ENCODE data around the gene OLIG1. TPM values are rescaled to one million over a fixed set of nuclear protein-coding genes. Genes with fewer than 3 reads are reported as not detected.

Gene OLIG1
- total and polyA plus RNA-seq, 3 donors from 2014 or later: 3.9 to 5.1 (median 4.3) TPM

GRCh38 chr21:33025106-33025488, 44.8 kb upstream of the OLIG1 start:
- TF ChIP-seq CTCF (IDR thresholded peaks at IDR 0.05) (no peak), POLR2A (IDR thresholded peaks at IDR 0.05) (no peak)
- Histone ChIP-seq H3K9me3 (no peaks in the 10 kb centered on the region), H3K4me3 (no peak overlapping the region), H3K36me3 (ENCODE audit: low read depth, missing control alignments) (no peaks in the 10 kb centered on the region), H3K4me1 (peaks cover 18% of the 10 kb centered on the region), H3K27ac (no peak overlapping the region), H3K27me3 (peaks cover 6% of the 10 kb centered on the region)
- 3 to 12% methylated on average over 8 to 22 of the region's 22 CpGs for WGBS, 2 donors
- intact Hi-C loops (cut with DNase I; ENCODE audit: low total_unique reads): no loop called here
- DNase-seq: no peak

- no peak for TF ChIP-seq POLR2A (IDR thresholded peaks at IDR 0.05)
- no peak for TF ChIP-seq CTCF (IDR thresholded peaks at IDR 0.05)
- Histone ChIP-seq H3K27me3 (peaks cover 6% of the 10 kb centered on the region), H3K9me3 (no peaks in the 10 kb centered on the region), H3K4me1 (peaks cover 17% of the 10 kb centered on the region), H3K4me3 (peak within 1 kb of the TSS in 1 of 2 donors; percentile 2), H3K27ac (no peak within 1 kb of the TSS), H3K36me3 (ENCODE audit: low read depth, missing control alignments) (no peaks in the 10 kb centered on the region)
- intact Hi-C loops (cut with DNase I; ENCODE audit: low total_unique reads): no loop called here
- DNase-seq: no peak
- WGBS, 2 donors: 0 to 3% methylated on average over 18 to 59 of the region's 59 CpGs
Measured at GRCh38 chr21:33025489-33026442, 44.2 kb upstream of the OLIG1 start, which contains the start of gene OLIG2. Gene OLIG2 (plus strand): TSS chr21:33025935. CDS start chr21:33026863, 928 bp downstream.

DNA sequence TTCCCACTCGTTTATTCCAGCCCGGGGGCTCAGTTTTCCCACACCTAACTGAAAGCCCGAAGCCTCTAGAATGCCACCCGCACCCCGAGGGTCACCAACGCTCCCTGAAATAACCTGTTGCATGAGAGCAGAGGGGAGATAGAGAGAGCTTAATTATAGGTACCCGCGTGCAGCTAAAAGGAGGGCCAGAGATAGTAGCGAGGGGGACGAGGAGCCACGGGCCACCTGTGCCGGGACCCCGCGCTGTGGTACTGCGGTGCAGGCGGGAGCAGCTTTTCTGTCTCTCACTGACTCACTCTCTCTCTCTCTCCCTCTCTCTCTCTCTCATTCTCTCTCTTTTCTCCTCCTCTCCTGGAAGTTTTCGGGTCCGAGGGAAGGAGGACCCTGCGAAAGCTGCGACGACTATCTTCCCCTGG, 43.5 kb upstream of the OLIG1 start:
- Histone ChIP-seq H3K9me3 (no peaks in the 10 kb centered on the region), H3K4me1 (peaks cover 17% of the 10 kb centered on the region), H3K4me3 (peak overlapping the region in 1 of 2 donors; percentile 2), H3K36me3 (ENCODE audit: low read depth, missing control alignments) (no peaks in the 10 kb centered on the region), H3K27ac (no peak overlapping the region), H3K27me3 (peaks cover 6% of the 10 kb centered on the region)
- TF ChIP-seq CTCF (IDR thresholded peaks at IDR 0.05): no peak
- no peak for TF ChIP-seq POLR2A (IDR thresholded peaks at IDR 0.05)
- no peak for DNase-seq
- WGBS, 2 donors: 3 to 6% methylated on average over 17 to 21 of the region's 21 CpGs
- intact Hi-C loops (cut with DNase I; ENCODE audit: low total_unique reads): no loop called here

- H3K27me3 ChIP-seq: peaks cover 6% of the 10 kb centered on the region
Measured at GRCh38 chr21:33026878-33027400, 43.0 kb upstream of the OLIG1 start.

More at GRCh38 chr21:33026878-33027400, 43.0 kb upstream of the OLIG1 start:
- Histone ChIP-seq H3K4me3 (peak overlapping the region in 1 of 2 donors; percentile 2), H3K36me3 (ENCODE audit: low read depth, missing control alignments) (no peaks in the 10 kb centered on the region), H3K4me1 (peaks cover 17% of the 10 kb centered on the region), H3K9me3 (no peaks in the 10 kb centered on the region), H3K27ac (no peak overlapping the region)
- no peak for TF ChIP-seq POLR2A (IDR thresholded peaks at IDR 0.05)
- TF ChIP-seq CTCF (IDR thresholded peaks at IDR 0.05): no peak
- 3% methylated on average over 24 to 49 of the region's 54 CpGs for WGBS, 2 donors
- no peak for DNase-seq
- intact Hi-C loops (cut with DNase I; ENCODE audit: low total_unique reads): no loop called here

Data from testis (tissue), 3 donors.